ENCODE measurements around the gene KCNK4.

GRCh38 chr11:64285885-64286800 lies 5.0 kb upstream of the KCNK4 start:
- no peak for TF ChIP-seq POLR2A (IDR thresholded peaks at IDR 0.05; ENCODE audit: low read length)
- TF ChIP-seq EHMT2 (IDR thresholded peaks at IDR 0.05; ENCODE audit: low read depth): no peak
- TF ChIP-seq CTCF (IDR thresholded peaks at IDR 0.05): peak; percentile 6; the same call in 1 of the 3 replicates
- TF ChIP-seq NPAS2 (CRISPR knock-in tag; IDR thresholded peaks at IDR 0.05; ENCODE audit: borderline replicate concordance): no peak
- TF ChIP-seq EP300 (IDR thresholded peaks at IDR 0.05): no peak
- TF ChIP-seq FOSL2 (IDR thresholded peaks at IDR 0.05): no peak
- no peak for TF ChIP-seq FOSL2 (CRISPR knock-in tag; IDR thresholded peaks at IDR 0.05)

All from A549 (cell line).